PC-3 (cell line): ENCODE data around the gene PLA2G2E.

Source experiments
- CTCF ChIP-seq: fragments of 300-600 bp; sonication (generic); conservative IDR thresholded peaks from 2 replicates; pipeline ENCODE4 v1.5.1; 2017; ENCODE audit warnings: antibody characterized with exemption, low read depth, mild to moderate bottlenecking, low read length
- EZH2phosphoT487 ChIP-seq: fragments of 300-600 bp; sonication (generic); IDR thresholded peaks from 2 replicates; pipeline ENCODE4 v1.6.1; 2018; ENCODE audit warnings: mild to moderate bottlenecking, antibody characterized with exemption, low read length, borderline replicate concordance

- no peak for TF ChIP-seq CTCF
- TF ChIP-seq EZH2phosphoT487: no peak
Observed at GRCh38 chr1:19884312-19884711, 39.1 kb downstream of the PLA2G2E start.
